Calu3 (cell line): Measurements from ENCODE around the gene MEN1. TPM values are rescaled to one million over a fixed set of nuclear protein-coding genes. Genes with fewer than 3 reads are reported as not detected.

Experiments used
- BruUV-seq: library from RNA; stranded (reverse); fragments of 400-500 nt; replicated peaks from 2 replicates; lab custom pipeline; 2021; lab: Mats Ljungman, UMichigan
- CTCF ChIA-PET: fragments of 300-600 bp; sonication (Branson Sonifier 250); formaldehyde crosslinking; loops from one replicate; lab custom pipeline; 2022; ENCODE audit warnings: antibody characterized with exemption; lab: Charles Lee
- DNase-seq: peaks from one replicate; pipeline ENCODE4 v3.0.0; 2022
- H3K27ac Mint-ChIP-seq: one replicate; pipeline ENCODE4 v1.8.0; 2022; ENCODE audit warnings: mixed read lengths; ENCODE audit not compliant: unreplicated experiment
- H3K27me3 Mint-ChIP-seq: one replicate; pipeline ENCODE4 v1.8.0; 2022; ENCODE audit warnings: mixed read lengths; ENCODE audit not compliant: unreplicated experiment
- H3K36me3 Mint-ChIP-seq: one replicate; pipeline ENCODE4 v1.8.0; 2022; ENCODE audit warnings: mild to moderate bottlenecking, moderate library complexity, mixed read lengths; ENCODE audit not compliant: insufficient read depth, unreplicated experiment
- H3K4me1 Mint-ChIP-seq: one replicate; pipeline ENCODE4 v1.8.0; 2022; ENCODE audit warnings: mild to moderate bottlenecking, low read depth, mixed read lengths; ENCODE audit not compliant: unreplicated experiment
- H3K4me3 Mint-ChIP-seq: one replicate; pipeline ENCODE4 v1.8.0; 2022; ENCODE audit warnings: mild to moderate bottlenecking, low read depth, moderate library complexity, mixed read lengths; ENCODE audit not compliant: unreplicated experiment
- H3K9me3 Mint-ChIP-seq: one replicate; pipeline ENCODE4 v1.8.0; 2022; ENCODE audit warnings: low read depth, mixed read lengths; ENCODE audit not compliant: unreplicated experiment
- CTCF ChIP-seq: fragments of 200-600 bp; IDR thresholded peaks from one replicate; pipeline ENCODE4 v1.8.0; 2022; ENCODE audit warnings: antibody characterized with exemption; ENCODE audit not compliant: unreplicated experiment
- intact Hi-C: fragments of 100-400 bp; cut with micrococcal nuclease; formaldehyde crosslinking; loops from one replicate; pipeline ENCODE4 v1.10.0; 2022; ENCODE audit not compliant: unreplicated experiment
- total RNA-seq: library from RNA; stranded (reverse); gene quantifications from 2 replicates; pipeline ENCODE4 v1.2.3, GENCODE V29; 2022

The MEN1 gene
- total RNA-seq, 1 experiment from 2014 or later: 39.8 TPM

GRCh38 chr11:64794526-64794925, 15.8 kb downstream of the MEN1 start:
- CTCF ChIA-PET: no interaction called here
- Mint-ChIP-seq H3K27me3 (no peaks in the 10 kb centered on the region), H3K9me3 (no peaks in the 10 kb centered on the region), H3K27ac (no peak overlapping the region), H3K4me1 (peaks cover 8% of the 10 kb centered on the region), H3K4me3 (no peak overlapping the region), H3K36me3 (no peaks in the 10 kb centered on the region)
- BruUV-seq: no TSS peak
- intact Hi-C loops: no loop called here
- no peak for DNase-seq
- no peak for TF ChIP-seq CTCF

- no peak for TF ChIP-seq CTCF
- Mint-ChIP-seq H3K27me3 (no peaks in the 10 kb centered on the region), H3K36me3 (no peaks in the 10 kb centered on the region), H3K4me3 (no peak overlapping the region), H3K9me3 (no peaks in the 10 kb centered on the region), H3K4me1 (peaks cover 2% of the 10 kb centered on the region), H3K27ac (no peak overlapping the region)
- intact Hi-C loops: no loop called here
- no TSS peak for BruUV-seq
- CTCF ChIA-PET: interaction anchor here (0.6 kb wide), 1 partner anchor 248 kb away, joined by 3 read pairs; no protein-coding TSS in a partner anchor
- DNase-seq: no peak
Observed at GRCh38 chr11:64793271-64794160, 16.8 kb downstream of the MEN1 start.

GRCh38 chr11:64792482-64792881, 17.9 kb downstream of the MEN1 start:
- H3K27me3 Mint-ChIP-seq: no peaks in the 10 kb centered on the region
- CTCF ChIA-PET: no interaction called here
- no peak for TF ChIP-seq CTCF
- no TSS peak for BruUV-seq
- intact Hi-C loops: no loop called here
- no peak overlapping the region for H3K27ac Mint-ChIP-seq
- H3K4me1 Mint-ChIP-seq: no peaks in the 10 kb centered on the region
- DNase-seq: no peak
- H3K4me3 Mint-ChIP-seq: no peak overlapping the region
- no peaks in the 10 kb centered on the region for H3K36me3 Mint-ChIP-seq
- H3K9me3 Mint-ChIP-seq: no peaks in the 10 kb centered on the region

GRCh38 chr11:64791781-64792291, 18.5 kb downstream of the MEN1 start:
- DNase-seq: no peak
- Mint-ChIP-seq H3K9me3 (no peaks in the 10 kb centered on the region), H3K4me1 (no peaks in the 10 kb centered on the region), H3K4me3 (no peak overlapping the region), H3K27ac (no peak overlapping the region), H3K27me3 (no peaks in the 10 kb centered on the region), H3K36me3 (no peaks in the 10 kb centered on the region)
- BruUV-seq: no TSS peak
- CTCF ChIA-PET: no interaction called here
- no peak for TF ChIP-seq CTCF
- intact Hi-C loops: no loop called here
